Measurements from ENCODE around the gene SLC4A4.

DNA sequence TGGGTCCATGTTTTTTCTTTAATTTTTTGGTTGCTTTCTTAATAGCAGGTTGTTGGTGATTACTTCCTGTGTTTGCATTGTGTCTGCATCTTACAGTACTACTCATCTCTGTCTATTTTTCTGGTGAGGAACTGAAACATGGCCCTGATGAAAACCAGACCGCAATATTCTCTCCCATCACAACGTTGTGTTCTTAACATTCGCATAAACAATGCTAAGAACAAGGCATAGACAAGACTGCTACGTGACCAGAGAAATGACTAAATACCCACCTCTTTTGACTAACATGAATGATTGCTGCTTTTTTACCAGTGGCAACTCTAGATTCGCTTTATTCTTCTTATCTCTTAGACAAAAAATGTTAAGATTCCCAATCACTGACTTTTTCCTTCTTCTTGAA, 266.0 kb downstream of the SLC4A4 start:
- TF ChIP-seq, protein P1, sequence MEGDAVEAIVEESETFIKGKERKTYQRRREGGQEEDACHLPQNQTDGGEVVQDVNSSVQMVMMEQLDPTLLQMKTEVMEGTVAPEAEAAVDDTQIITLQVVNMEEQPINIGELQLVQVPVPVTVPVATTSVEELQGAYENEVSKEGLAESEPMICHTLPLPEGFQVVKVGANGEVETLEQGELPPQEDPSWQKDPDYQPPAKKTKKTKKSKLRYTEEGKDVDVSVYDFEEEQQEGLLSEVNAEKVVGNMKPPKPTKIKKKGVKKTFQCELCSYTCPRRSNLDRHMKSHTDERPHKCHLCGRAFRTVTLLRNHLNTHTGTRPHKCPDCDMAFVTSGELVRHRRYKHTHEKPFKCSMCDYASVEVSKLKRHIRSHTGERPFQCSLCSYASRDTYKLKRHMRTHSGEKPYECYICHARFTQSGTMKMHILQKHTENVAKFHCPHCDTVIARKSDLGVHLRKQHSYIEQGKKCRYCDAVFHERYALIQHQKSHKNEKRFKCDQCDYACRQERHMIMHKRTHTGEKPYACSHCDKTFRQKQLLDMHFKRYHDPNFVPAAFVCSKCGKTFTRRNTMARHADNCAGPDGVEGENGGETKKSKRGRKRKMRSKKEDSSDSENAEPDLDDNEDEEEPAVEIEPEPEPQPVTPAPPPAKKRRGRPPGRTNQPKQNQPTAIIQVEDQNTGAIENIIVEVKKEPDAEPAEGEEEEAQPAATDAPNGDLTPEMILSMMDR (IDR thresholded peaks at IDR 0.05; ENCODE audit: low read length) = no peak
- no peak for TF ChIP-seq EZH2 (IDR thresholded peaks at IDR 0.05; ENCODE audit: borderline replicate concordance, low read length)
